IMR-90 (cell line): ENCODE measurements around the gene COL6A3. TPM values are rescaled to one million over a fixed set of nuclear protein-coding genes. Genes with fewer than 3 reads are reported as not detected.
A peak's percentile ranks its signal among the peaks of the same experiment; 100 is the strongest.

Source experiments
- ATAC-seq: fragments of 200-7000 bp; cut with Tn5 transposase; 2 replicates; pipeline ENCODE4 v1.9.1; 2020; ENCODE audit warnings: low read depth, mild to moderate bottlenecking, moderate library complexity
- BruUV-seq: library from RNA; stranded (reverse); fragments of 400-500 nt; replicated peaks from 2 replicates; lab custom pipeline; 2021; lab: Mats Ljungman, UMichigan
- CTCF ChIA-PET: fragments of 300-600 bp; formaldehyde crosslinking; extraction: SDS; loops from one replicate; lab custom pipeline; 2021; ENCODE audit warnings: antibody characterized with exemption; lab: Yijun Ruan, JAX
- POLR2A ChIA-PET: fragments of 300-600 bp; sonication (Branson Sonifier 250); formaldehyde crosslinking; loops from one replicate; lab custom pipeline; 2022; ENCODE audit warnings: antibody characterized with exemption; ENCODE audit not compliant: unreplicated experiment; lab: Charles Lee
- DNase-seq: peaks from one replicate; pipeline ENCODE4 v3.0.0; 2013
- H2AFZ ChIP-seq: replicated peaks from 2 replicates; pipeline ENCODE3; 2013; ENCODE audit warnings: low read length, mild to moderate bottlenecking; ENCODE audit not compliant: poor library complexity
- H2AK5ac ChIP-seq: 2 replicates; pipeline ENCODE4 v1.6.1; 2013; ENCODE audit warnings: low read depth, low read length, inconsistent platforms
- H2AK9ac ChIP-seq: replicated peaks from 2 replicates; pipeline ENCODE3; 2013; ENCODE audit warnings: mild to moderate bottlenecking, low read depth, low read length, moderate library complexity; ENCODE audit not compliant: poor library complexity
- H2BK120ac ChIP-seq: 2 replicates; pipeline ENCODE4 v1.6.1; 2013; ENCODE audit warnings: low read depth, low read length, inconsistent platforms
- H2BK15ac ChIP-seq: 3 replicates; pipeline ENCODE4 v1.6.1; 2013; ENCODE audit warnings: low read depth, low read length, inconsistent platforms
- H2BK20ac ChIP-seq: 2 replicates; pipeline ENCODE4 v1.6.1; 2013; ENCODE audit warnings: low read depth, mild to moderate bottlenecking, inconsistent platforms, low read length, moderate library complexity
- H2BK5ac ChIP-seq: 2 replicates; pipeline ENCODE4 v1.6.1; 2013; ENCODE audit warnings: mild to moderate bottlenecking, low read depth, low read length, inconsistent platforms; ENCODE audit not compliant: poor library complexity, severe bottlenecking
- H3K14ac ChIP-seq: replicated peaks from 2 replicates; pipeline ENCODE4 v1.6.1; 2013; ENCODE audit warnings: low read depth, low read length, inconsistent platforms
- H3K18ac ChIP-seq: 2 replicates; pipeline ENCODE4 v1.6.1; 2013; ENCODE audit warnings: low read depth, low read length, control low read depth
- H3K23ac ChIP-seq: 2 replicates; pipeline ENCODE4 v1.6.1; 2013; ENCODE audit warnings: low read depth, low read length, inconsistent platforms
- H3K27ac ChIP-seq: 2 replicates; pipeline ENCODE4 v1.5.1; 2013; ENCODE audit warnings: mild to moderate bottlenecking, control low read depth, low read length; ENCODE audit not compliant: insufficient read depth
- H3K27me3 ChIP-seq: 2 replicates; pipeline ENCODE4 v1.6.1; 2013; ENCODE audit warnings: low read length; ENCODE audit not compliant: control insufficient read depth, insufficient read depth
- H3K36me3 ChIP-seq: 2 replicates; pipeline ENCODE4 v1.6.1; 2013; ENCODE audit warnings: low read length, mixed read lengths; ENCODE audit not compliant: control insufficient read depth, insufficient read depth
- H3K4ac ChIP-seq: 2 replicates; pipeline ENCODE4 v1.6.1; 2013; ENCODE audit warnings: low read depth, low read length, inconsistent platforms
- H3K4me1 ChIP-seq: 2 replicates; pipeline ENCODE4 v1.6.1; 2013; ENCODE audit warnings: low read length, mixed read lengths; ENCODE audit not compliant: control insufficient read depth, insufficient read depth
- H3K4me2 ChIP-seq: 2 replicates; pipeline ENCODE4 v1.6.1; 2013; ENCODE audit warnings: low read depth, mild to moderate bottlenecking, control low read depth, low read length, moderate library complexity
- H3K4me3 ChIP-seq: 2 replicates; pipeline ENCODE4 v1.5.1; 2013; ENCODE audit warnings: low read depth, mild to moderate bottlenecking, control low read depth, low read length, moderate library complexity; ENCODE audit not compliant: insufficient read depth
- H3K56ac ChIP-seq: 2 replicates; pipeline ENCODE4 v1.6.1; 2013; ENCODE audit warnings: low read length, inconsistent platforms; ENCODE audit not compliant: insufficient read depth; ENCODE audit errors: extremely low read depth
- H3K79me1 ChIP-seq, 2 experiments: 2 replicates each; pipeline ENCODE4 v1.6.1; 2013; ENCODE audit warnings: low read length in 2 of 2, inconsistent platforms in 1 of 2, low read depth in 1 of 2
- H3K9ac ChIP-seq: 2 replicates; pipeline ENCODE4 v1.6.1; 2013; ENCODE audit warnings: low read depth, low read length, control low read depth
- H3K9me1 ChIP-seq: 2 replicates; pipeline ENCODE4 v1.6.1; 2013; ENCODE audit warnings: low read length, inconsistent platforms; ENCODE audit not compliant: insufficient read depth
- H3K9me3 ChIP-seq: 2 replicates; pipeline ENCODE4 v1.6.1; 2013; ENCODE audit warnings: low read length; ENCODE audit not compliant: control insufficient read depth, insufficient read depth
- H4K20me1 ChIP-seq: 2 replicates; pipeline ENCODE4 v1.6.1; 2013; ENCODE audit warnings: low read length, inconsistent platforms; ENCODE audit not compliant: insufficient read depth
- H4K5ac ChIP-seq: 2 replicates; pipeline ENCODE4 v1.6.1; 2013; ENCODE audit warnings: mild to moderate bottlenecking, low read depth, low read length, control low read depth
- H4K8ac ChIP-seq, 2 experiments: 2 replicates each; pipeline ENCODE4 v1.6.1; 2013; ENCODE audit warnings: low read depth in 2 of 2, low read length in 2 of 2, control low read depth in 1 of 2, inconsistent platforms in 1 of 2
- H4K91ac ChIP-seq: 2 replicates; pipeline ENCODE4 v1.6.1; 2013; ENCODE audit warnings: low read depth, low read length, inconsistent platforms; ENCODE audit not compliant: insufficient read depth
- BHLHE40 ChIP-seq: fragments of 150-350 bp; IDR thresholded peaks from 2 replicates; pipeline ENCODE4 v1.6.1; 2016; ENCODE audit warnings: mild to moderate bottlenecking, low read depth, low read length
- CEBPB ChIP-seq: IDR thresholded peaks from 2 replicates; pipeline ENCODE4 v1.6.1; 2012; ENCODE audit warnings: low read depth, low read length, improper control_type of control experiment
- NFE2L2 ChIP-seq: fragments of 150-350 bp; IDR thresholded peaks from 2 replicates; pipeline ENCODE4 v1.6.1; 2016; ENCODE audit warnings: low read depth, mild to moderate bottlenecking, low read length
- WGBS, 2 experiments: methylation state at CpG; one replicate each; pipeline versions ENCODE4 v1.1.5 to v1.1.7; 2013; ENCODE audit warnings: missing lambda C conversion rate in 2 of 2; ENCODE audit not compliant: insufficient read length in 1 of 2; ENCODE audit errors: extremely low coverage in 2 of 2; 5-methylcytosine and 5-hydroxymethylcytosine counted together
- dilution Hi-C: fragments of 300-500 bp; cut with HindIII; formaldehyde crosslinking; loops from one replicate; pipeline ENCODE4 v1.14.3; 2018; ENCODE audit warnings: low sequenced_read_pairs; ENCODE audit not compliant: unreplicated experiment
- in situ Hi-C: fragments of 300-500 bp; cut with MboI; formaldehyde crosslinking; loops from 3 replicates; pipeline ENCODE4 v1.14.3; 2019; ENCODE audit warnings: low sequenced_read_pairs, inconsistent platforms, mixed read lengths
- intact Hi-C: fragments of 100-400 bp; cut with micrococcal nuclease; formaldehyde crosslinking; loops from 2 replicates; pipeline ENCODE4 v1.10.0; 2022
- polyA plus RNA-seq, 3 experiments: library from polyadenylated mRNA; depleted of rRNA; stranded (reverse); fragments of >200 nt; gene quantifications; 2 replicates each; pipeline ENCODE4 v1.2.3, GENCODE V29; 2012; ENCODE audit warnings: low replicate concordance in 1 of 3
- total RNA-seq: library from RNA; depleted of rRNA; stranded (reverse); fragments of >200 nt; gene quantifications from 2 replicates; pipeline ENCODE4 v1.2.3, GENCODE V29; 2012

Gene COL6A3
- total and polyA plus RNA-seq, 2 of the 4 experiments (the other 2 are of a cell fraction), result 964 to 1,855 TPM

GRCh38 chr2:237309416-237309815, 104.5 kb downstream of the COL6A3 start:
- Histone ChIP-seq H3K9me1 (peaks cover 37% of the 10 kb centered on the region), H4K8ac (peak overlapping the region; percentile 15 to 83; a peak in 3 of 4 replicates), H3K9me3 (peaks cover under 1% of the 10 kb centered on the region; the same call in 1 of the 2 replicates), H3K9ac (no peak overlapping the region), H3K27me3 (no peaks in the 10 kb centered on the region), H4K5ac (peak overlapping the region; percentile 71; the same call in 1 of the 2 replicates), H3K27ac (no peak overlapping the region), H2AK9ac (no peak overlapping the region), H3K4me2 (no peak overlapping the region), H4K20me1 (no peaks in the 10 kb centered on the region), H3K23ac (peak overlapping the region; percentile 2), H3K14ac (0 out of 2 replicates have a peak overlapping the region, but pooled peaks have one; percentile 58), H3K79me1 (peaks cover 0 to 39% of the 10 kb centered on the region in 2 experiments; a peak in 3 of 4 replicates), H2AK5ac (peak overlapping the region; percentile 91; the same call in 1 of the 2 replicates), H2BK15ac (peak overlapping the region; percentile 76), H2BK5ac (peak overlapping the region; percentile 14), H3K36me3 (no peaks in the 10 kb centered on the region), H2AFZ (no peak overlapping the region), H3K18ac (peak overlapping the region; percentile 68; the same call in 1 of the 2 replicates), H2BK120ac (peak overlapping the region; percentile 50), H3K56ac (no peak overlapping the region), H4K91ac (0 out of 2 replicates have a peak overlapping the region, but pooled peaks have one; percentile 7), H3K4me3 (no peak overlapping the region), H3K4me1 (peaks cover 26% of the 10 kb centered on the region), H3K4ac (peak overlapping the region; percentile 81; the same call in 1 of the 2 replicates), H2BK20ac (peak overlapping the region; percentile 30; the same call in 1 of the 2 replicates)
- POLR2A ChIA-PET, result no interaction called here
- intact Hi-C loops, result no loop called here
- WGBS, 2 experiments, result no CpG with 5 or more reads among the region's 4 CpGs
- DNase-seq (no peak), ATAC-seq (no peak)
- no TSS peak for BruUV-seq
- CTCF ChIA-PET, result no interaction called here
- in situ Hi-C loops, result no loop called here
- dilution Hi-C loops, result no loop called here
- TF ChIP-seq CEBPB, result peak; percentile 19; the same call in 1 of the 2 replicates
- no peak for TF ChIP-seq NFE2L2
- TF ChIP-seq BHLHE40, result peak; percentile 71
